GM06990 (cell line): ENCODE measurements around the gene PLEKHJ1.

Experiments
- DNase-seq: peaks from one replicate; pipeline ENCODE4 v3.0.0-alpha.2; 2011; ENCODE audit not compliant: insufficient read length; ENCODE audit errors: extremely low read depth
- H3K27me3 ChIP-seq: replicated peaks from 2 replicates; pipeline ENCODE4 v1.6.0; 2011; ENCODE audit warnings: low read length; ENCODE audit not compliant: control insufficient read depth, insufficient read depth
- H3K36me3 ChIP-seq: 2 replicates; pipeline ENCODE4 v1.5.1; 2011; ENCODE audit warnings: low read length; ENCODE audit not compliant: control insufficient read depth, insufficient read depth
- H3K4me3 ChIP-seq: replicated peaks from 2 replicates; pipeline ENCODE4 v1.5.1; 2011; ENCODE audit warnings: low read depth, mild to moderate bottlenecking, control low read depth, low read length
- CTCF ChIP-seq: IDR thresholded peaks from 2 replicates; pipeline ENCODE4 v1.5.1; 2011; ENCODE audit warnings: low read length, control low read depth, mild to moderate bottlenecking, inconsistent platforms; ENCODE audit not compliant: insufficient read depth, poor library complexity, severe bottlenecking

Gene PLEKHJ1

GRCh38 chr19:2236064-2236313 is 140 bp downstream of the PLEKHJ1 start:
- DNase-seq, result no peak
- H3K36me3 ChIP-seq, result peaks cover 17% of the 10 kb centered on the region
- peak overlapping the region; percentile 85 for H3K4me3 ChIP-seq
- H3K27me3 ChIP-seq, result no peaks in the 10 kb centered on the region
- no peak for TF ChIP-seq CTCF

DNA sequence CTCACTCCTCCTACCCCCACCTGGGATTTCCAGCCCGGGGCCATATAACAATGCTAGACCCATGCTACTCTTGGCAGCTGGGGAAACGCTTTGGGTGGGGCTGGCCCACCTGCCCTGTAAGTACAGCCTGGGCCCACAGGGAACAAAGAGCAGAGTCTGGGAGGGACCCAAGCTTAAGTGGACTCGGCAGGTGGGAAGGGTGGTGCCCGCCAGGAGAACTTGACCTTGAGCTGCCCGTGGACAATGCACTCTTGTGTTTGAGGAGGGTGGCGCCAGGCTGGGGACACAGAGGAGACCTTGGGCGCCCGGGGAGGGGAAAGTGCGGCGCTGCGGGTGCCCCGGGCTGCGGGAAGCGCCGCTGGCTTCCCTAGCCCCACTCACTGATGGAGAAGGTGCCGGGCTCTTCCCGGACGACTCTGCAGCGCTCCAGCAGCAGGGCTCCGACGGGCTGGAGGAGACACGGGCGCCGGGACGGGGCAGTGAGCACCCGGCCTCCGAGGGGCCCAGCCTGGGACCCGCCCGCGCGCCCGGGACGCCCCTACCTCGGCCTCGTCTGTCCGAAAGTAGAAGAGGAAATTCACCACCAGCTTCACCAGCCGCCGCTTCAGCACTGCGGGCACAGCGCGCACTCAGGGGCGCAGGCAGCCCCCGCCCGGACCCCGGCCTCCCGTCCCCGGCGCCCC is 607 bp downstream of the PLEKHJ1 start:
- Histone ChIP-seq H3K36me3 (peaks cover 17% of the 10 kb centered on the region), H3K4me3 (peak overlapping the region; percentile 85), H3K27me3 (no peaks in the 10 kb centered on the region)
- no peak for TF ChIP-seq CTCF
- DNase-seq, result no peak

DNA sequence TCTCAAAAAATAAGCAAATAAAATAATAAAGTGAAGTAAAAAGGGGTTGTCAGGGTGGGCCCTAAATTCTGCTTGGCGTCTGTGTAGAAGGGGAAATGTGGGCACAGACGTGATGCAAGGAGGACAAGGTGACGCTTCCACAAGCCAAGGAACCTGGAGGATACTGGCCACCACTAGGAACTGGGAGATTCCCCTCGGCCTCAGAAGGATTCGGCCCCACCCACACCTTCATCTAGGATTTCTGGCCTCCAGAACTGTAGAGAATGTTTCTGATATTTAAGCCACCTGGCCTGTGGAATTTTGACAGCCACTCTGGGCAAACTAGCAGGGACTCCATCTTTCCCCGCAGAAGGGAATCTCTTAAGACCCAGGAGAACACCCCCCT is 1.1 kb downstream of the PLEKHJ1 start:
- Histone ChIP-seq H3K4me3 (peak overlapping the region; percentile 85), H3K27me3 (no peaks in the 10 kb centered on the region), H3K36me3 (peaks cover 19% of the 10 kb centered on the region)
- DNase-seq, result no peak
- TF ChIP-seq CTCF, result no peak

- no peak for TF ChIP-seq CTCF
- no peak overlapping the region for H3K4me3 ChIP-seq
- peaks cover 28% of the 10 kb centered on the region for H3K36me3 ChIP-seq
- DNase-seq, result no peak
- no peaks in the 10 kb centered on the region for H3K27me3 ChIP-seq
Observed at GRCh38 chr19:2233601-2234280, 2.4 kb downstream of the PLEKHJ1 start.

- no peak for DNase-seq
- no peaks in the 10 kb centered on the region for H3K27me3 ChIP-seq
- H3K4me3 ChIP-seq, result no peak overlapping the region
- H3K36me3 ChIP-seq, result peaks cover 34% of the 10 kb centered on the region
- TF ChIP-seq CTCF, result no peak
Observed at GRCh38 chr19:2232286-2233151, 3.6 kb downstream of the PLEKHJ1 start.
